ENCODE data around the gene HS6ST3.

Gene HS6ST3

GRCh38 chr13:96779691-96780090 lies 689.8 kb downstream of the HS6ST3 start:
- no peak overlapping the region for H3K23ac ChIP-seq (ENCODE audit: low read length in 2 of 2)

GRCh38 chr13:96780105-96780504 lies 690.2 kb downstream of the HS6ST3 start:
- no peaks in the 10 kb centered on the region for H3K27me3 ChIP-seq (ENCODE audit: control insufficient read depth in 1 of 2, insufficient read depth in 1 of 2, low read length in 2 of 2)
- no peak overlapping the region for H2BK12ac ChIP-seq (ENCODE audit: low read length in 2 of 2)
- no peak overlapping the region for H4K8ac ChIP-seq (ENCODE audit: low read length)
- H4K91ac ChIP-seq (ENCODE audit: low read length): no peak overlapping the region
- no peaks in the 10 kb centered on the region for H3K79me1 ChIP-seq (replicated peaks; ENCODE audit: low read length, poor library complexity, severe bottlenecking)
- H3K9ac ChIP-seq (ENCODE audit: low read length): no peak overlapping the region
- H3K4me2 ChIP-seq (ENCODE audit: low read length, poor library complexity, severe bottlenecking): no peak overlapping the region
- no peak overlapping the region for H3K23ac ChIP-seq (ENCODE audit: low read length in 2 of 2)
- H3K4me3 ChIP-seq (ENCODE audit: insufficient read depth in 1 of 2, low read depth in 1 of 2, low read length in 2 of 2): no peak overlapping the region
- H3K4ac ChIP-seq (ENCODE audit: low read depth in 1 of 2, low read length in 2 of 2): no peak overlapping the region
- H3K18ac ChIP-seq (ENCODE audit: low read depth in 1 of 2, low read length in 2 of 2): no peak overlapping the region
- no peak overlapping the region for H2BK120ac ChIP-seq (ENCODE audit: low read depth, low read length)
- no peaks in the 10 kb centered on the region for H3K9me3 ChIP-seq (ENCODE audit: control insufficient read depth, low read length)
- H3K14ac ChIP-seq (ENCODE audit: low read length in 2 of 2): no peak overlapping the region
- no peak overlapping the region for H2AK5ac ChIP-seq (ENCODE audit: low read length, severe bottlenecking)
- H2BK15ac ChIP-seq (ENCODE audit: low read depth, poor library complexity, severe bottlenecking): no peak overlapping the region
- no peaks in the 10 kb centered on the region for H3K36me3 ChIP-seq (ENCODE audit: control insufficient read depth in 1 of 2, insufficient read depth in 2 of 2, low read depth in 1 of 2, low read length in 2 of 2)
- DNase-seq: no peak
- H3K27ac ChIP-seq (ENCODE audit: low read length, poor library complexity, severe bottlenecking): no peak overlapping the region
- H3K4me1 ChIP-seq (ENCODE audit: control insufficient read depth, insufficient read depth, low read depth, low read length): no peaks in the 10 kb centered on the region
- H2BK5ac ChIP-seq (ENCODE audit: low read depth, low read length, poor library complexity, severe bottlenecking): no peak overlapping the region
- 67% methylated on average over 3 of the region's 3 CpGs for WGBS
- no peak overlapping the region for H2AFZ ChIP-seq (ENCODE audit: low read depth, low read length)

More at GRCh38 chr13:96779691-96780090, 689.8 kb downstream of the HS6ST3 start:
- Histone ChIP-seq H3K36me3 (ENCODE audit: control insufficient read depth in 1 of 2, insufficient read depth in 2 of 2, low read depth in 1 of 2, low read length in 2 of 2) (no peaks in the 10 kb centered on the region), H3K18ac (ENCODE audit: low read depth in 1 of 2, low read length in 2 of 2) (no peak overlapping the region), H4K91ac (ENCODE audit: low read length) (no peak overlapping the region), H3K4me3 (ENCODE audit: insufficient read depth in 1 of 2, low read depth in 1 of 2, low read length in 2 of 2) (no peak overlapping the region), H4K8ac (ENCODE audit: low read length) (no peak overlapping the region), H3K79me1 (replicated peaks; ENCODE audit: low read length, poor library complexity, severe bottlenecking) (no peaks in the 10 kb centered on the region), H3K27me3 (ENCODE audit: control insufficient read depth in 1 of 2, insufficient read depth in 1 of 2, low read length in 2 of 2) (no peaks in the 10 kb centered on the region), H3K4me1 (ENCODE audit: control insufficient read depth, insufficient read depth, low read depth, low read length) (no peaks in the 10 kb centered on the region), H2AK5ac (ENCODE audit: low read length, severe bottlenecking) (no peak overlapping the region), H2BK15ac (ENCODE audit: low read depth, poor library complexity, severe bottlenecking) (no peak overlapping the region), H2BK5ac (ENCODE audit: low read depth, low read length, poor library complexity, severe bottlenecking) (no peak overlapping the region), H3K14ac (ENCODE audit: low read length in 2 of 2) (no peak overlapping the region), H2BK120ac (ENCODE audit: low read depth, low read length) (no peak overlapping the region), H3K9ac (ENCODE audit: low read length) (no peak overlapping the region), H2BK12ac (ENCODE audit: low read length in 2 of 2) (no peak overlapping the region), H3K27ac (ENCODE audit: low read length, poor library complexity, severe bottlenecking) (no peak overlapping the region), H3K9me3 (ENCODE audit: control insufficient read depth, low read length) (no peaks in the 10 kb centered on the region), H3K4ac (ENCODE audit: low read depth in 1 of 2, low read length in 2 of 2) (no peak overlapping the region), H3K4me2 (ENCODE audit: low read length, poor library complexity, severe bottlenecking) (no peak overlapping the region), H2AFZ (ENCODE audit: low read depth, low read length) (no peak overlapping the region)
- no peak for DNase-seq

GRCh38 chr13:96781141-96781540 lies 691.2 kb downstream of the HS6ST3 start:
- Histone ChIP-seq H3K23ac (ENCODE audit: low read length in 2 of 2) (no peak overlapping the region), H2BK12ac (ENCODE audit: low read length in 2 of 2) (peak overlapping the region; percentile 38 to 94), H3K18ac (ENCODE audit: low read depth in 1 of 2, low read length in 2 of 2) (peak overlapping the region; percentile 11 to 80), H3K4me3 (ENCODE audit: insufficient read depth in 1 of 2, low read depth in 1 of 2, low read length in 2 of 2) (no peak overlapping the region), H3K14ac (ENCODE audit: low read length in 2 of 2) (no peak overlapping the region), H3K4ac (ENCODE audit: low read depth in 1 of 2, low read length in 2 of 2) (peak overlapping the region in 1 of 2 experiments; percentile 81), H2AK5ac (ENCODE audit: low read length, severe bottlenecking) (no peak overlapping the region), H2BK5ac (ENCODE audit: low read depth, low read length, poor library complexity, severe bottlenecking) (no peak overlapping the region), H3K36me3 (ENCODE audit: control insufficient read depth in 1 of 2, insufficient read depth in 2 of 2, low read depth in 1 of 2, low read length in 2 of 2) (no peaks in the 10 kb centered on the region), H2BK120ac (ENCODE audit: low read depth, low read length) (no peak overlapping the region), H3K9ac (ENCODE audit: low read length) (no peak overlapping the region), H3K27ac (ENCODE audit: low read length, poor library complexity, severe bottlenecking) (no peak overlapping the region), H2BK15ac (ENCODE audit: low read depth, poor library complexity, severe bottlenecking) (no peak overlapping the region), H4K8ac (ENCODE audit: low read length) (no peak overlapping the region), H3K4me1 (ENCODE audit: control insufficient read depth, insufficient read depth, low read depth, low read length) (no peaks in the 10 kb centered on the region), H4K91ac (ENCODE audit: low read length) (no peak overlapping the region), H3K4me2 (ENCODE audit: low read length, poor library complexity, severe bottlenecking) (no peak overlapping the region), H3K79me1 (replicated peaks; ENCODE audit: low read length, poor library complexity, severe bottlenecking) (no peaks in the 10 kb centered on the region), H2AFZ (ENCODE audit: low read depth, low read length) (no peak overlapping the region), H3K27me3 (ENCODE audit: control insufficient read depth in 1 of 2, insufficient read depth in 1 of 2, low read length in 2 of 2) (no peaks in the 10 kb centered on the region), H3K9me3 (ENCODE audit: control insufficient read depth, low read length) (peaks cover 4% of the 10 kb centered on the region)
- 61% methylated on average over 4 of the region's 4 CpGs for WGBS
- no peak for DNase-seq

- Histone ChIP-seq H3K4ac (ENCODE audit: low read depth in 1 of 2, low read length in 2 of 2) (no peak overlapping the region), H3K4me2 (ENCODE audit: low read length, poor library complexity, severe bottlenecking) (no peak overlapping the region), H2BK5ac (ENCODE audit: low read depth, low read length, poor library complexity, severe bottlenecking) (no peak overlapping the region), H3K23ac (ENCODE audit: low read length in 2 of 2) (no peak overlapping the region), H3K9me3 (ENCODE audit: control insufficient read depth, low read length) (peaks cover 5% of the 10 kb centered on the region), H2BK12ac (ENCODE audit: low read length in 2 of 2) (no peak overlapping the region), H2AFZ (ENCODE audit: low read depth, low read length) (no peak overlapping the region), H3K79me1 (replicated peaks; ENCODE audit: low read length, poor library complexity, severe bottlenecking) (no peaks in the 10 kb centered on the region), H3K14ac (ENCODE audit: low read length in 2 of 2) (no peak overlapping the region), H3K27me3 (ENCODE audit: control insufficient read depth in 1 of 2, insufficient read depth in 1 of 2, low read length in 2 of 2) (no peaks in the 10 kb centered on the region), H3K4me3 (ENCODE audit: insufficient read depth in 1 of 2, low read depth in 1 of 2, low read length in 2 of 2) (no peak overlapping the region), H3K4me1 (ENCODE audit: control insufficient read depth, insufficient read depth, low read depth, low read length) (no peaks in the 10 kb centered on the region), H4K8ac (ENCODE audit: low read length) (no peak overlapping the region), H2BK15ac (ENCODE audit: low read depth, poor library complexity, severe bottlenecking) (no peak overlapping the region), H2AK5ac (ENCODE audit: low read length, severe bottlenecking) (no peak overlapping the region), H4K91ac (ENCODE audit: low read length) (no peak overlapping the region), H2BK120ac (ENCODE audit: low read depth, low read length) (no peak overlapping the region), H3K27ac (ENCODE audit: low read length, poor library complexity, severe bottlenecking) (no peak overlapping the region), H3K9ac (ENCODE audit: low read length) (no peak overlapping the region), H3K36me3 (ENCODE audit: control insufficient read depth in 1 of 2, insufficient read depth in 2 of 2, low read depth in 1 of 2, low read length in 2 of 2) (no peaks in the 10 kb centered on the region), H3K18ac (ENCODE audit: low read depth in 1 of 2, low read length in 2 of 2) (peak overlapping the region in 1 of 2 experiments; percentile 55)
- 77% methylated on average over 5 of the region's 5 CpGs for WGBS
- no peak for DNase-seq
Measured at GRCh38 chr13:96782186-96782585, 692.3 kb downstream of the HS6ST3 start.
